Measurements from ENCODE around the gene RGS13.

- no peak for TF ChIP-seq POLR2A (IDR thresholded peaks at IDR 0.05)
- TF ChIP-seq POLR2AphosphoS5 (IDR thresholded peaks at IDR 0.05): no peak
- no peak for TF ChIP-seq EP300 (IDR thresholded peaks at IDR 0.05)
- no peak for TF ChIP-seq CTCF (IDR thresholded peaks at IDR 0.05)
Observed at GRCh38 chr1:192657760-192658159, 21.8 kb downstream of the RGS13 start.

Measured in gastroesophageal sphincter (tissue), 3 donors.